GM12878 (cell line): Measurements from ENCODE around the gene LIN28B.

ENCODE experiments used
- BHLHE40 ChIP-seq, 2 experiments: fragments of 450-650 bp in 1 of 2; IDR thresholded peaks; 2 replicates each; pipeline ENCODE4 v1.6.1; 2011 to 2017; ENCODE audit warnings: low read depth in 2 of 2, borderline replicate concordance in 1 of 2, improper control_type of control experiment in 1 of 2, low read length in 1 of 2, mild to moderate bottlenecking in 1 of 2
- BMI1 ChIP-seq: fragments of 450-650 bp; IDR thresholded peaks from 2 replicates; pipeline ENCODE4 v1.6.1; 2016; ENCODE audit warnings: mild to moderate bottlenecking, moderate library complexity, borderline replicate concordance
- EZH2 ChIP-seq: IDR thresholded peaks from 2 replicates; pipeline ENCODE4 v1.6.1; 2012; ENCODE audit warnings: low read depth, mild to moderate bottlenecking, control low read depth, inconsistent platforms, low read length, borderline replicate concordance; ENCODE audit not compliant: control insufficient read depth
- ZSCAN29 ChIP-seq: fragments of 450-650 bp; IDR thresholded peaks from 2 replicates; pipeline ENCODE4 v1.6.1; 2017; ENCODE audit warnings: mild to moderate bottlenecking, moderate library complexity
- TF ChIP-seq, protein P1 (sequence below): fragments of 450-650 bp; formaldehyde crosslinking; IDR thresholded peaks from 2 replicates; pipeline ENCODE4 v1.4.0; 2020; ENCODE audit warnings: mild to moderate bottlenecking, moderate library complexity
- TF ChIP-seq, protein P2 (sequence below): IDR thresholded peaks from 2 replicates; pipeline ENCODE4 v1.6.1; 2011; ENCODE audit warnings: low read depth, mild to moderate bottlenecking, low read length, moderate library complexity, borderline replicate concordance; ENCODE audit errors: extremely low read depth
- TF ChIP-seq, protein P3 (sequence below), 3 experiments: IDR thresholded peaks in 2 of 3; conservative IDR thresholded peaks in 1 of 3; 2 replicates each; pipeline ENCODE4 v1.5.1; 2011; ENCODE audit warnings: low read depth in 3 of 3, low read length in 3 of 3, mild to moderate bottlenecking in 3 of 3, control low read depth in 2 of 3, moderate library complexity in 2 of 3, inconsistent platforms in 1 of 3, mixed read lengths in 1 of 3; ENCODE audit not compliant: control insufficient read depth in 2 of 3, insufficient read depth in 1 of 3; ENCODE audit errors: extremely low read depth in 1 of 3

DNA sequence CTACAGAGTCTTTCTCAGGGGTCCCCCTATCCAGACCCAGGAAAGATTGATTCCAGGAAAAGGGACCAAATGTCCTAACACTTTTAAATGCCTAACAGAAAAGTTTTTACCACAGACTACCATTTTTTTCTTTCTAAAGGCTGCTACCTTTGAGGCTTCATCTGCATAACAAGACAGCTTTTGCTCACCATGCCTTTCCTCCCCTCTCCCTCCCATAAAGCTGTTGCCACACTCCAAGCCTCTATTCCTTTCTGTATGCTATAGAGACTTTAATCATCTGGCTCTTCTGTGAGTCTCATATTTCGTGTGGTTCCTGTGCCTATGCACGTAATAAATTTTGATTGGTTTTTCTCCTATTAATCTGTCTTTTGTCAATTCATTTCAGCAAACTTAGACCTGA is 26.0 kb upstream of the LIN28B start:
- TF ChIP-seq BHLHE40 (IDR thresholded peaks at IDR 0.05; ENCODE audit: borderline replicate concordance in 1 of 2, low read depth in 2 of 2, low read length in 1 of 2) = no peak
- TF ChIP-seq ZSCAN29 = no peak
- TF ChIP-seq, protein P1, sequence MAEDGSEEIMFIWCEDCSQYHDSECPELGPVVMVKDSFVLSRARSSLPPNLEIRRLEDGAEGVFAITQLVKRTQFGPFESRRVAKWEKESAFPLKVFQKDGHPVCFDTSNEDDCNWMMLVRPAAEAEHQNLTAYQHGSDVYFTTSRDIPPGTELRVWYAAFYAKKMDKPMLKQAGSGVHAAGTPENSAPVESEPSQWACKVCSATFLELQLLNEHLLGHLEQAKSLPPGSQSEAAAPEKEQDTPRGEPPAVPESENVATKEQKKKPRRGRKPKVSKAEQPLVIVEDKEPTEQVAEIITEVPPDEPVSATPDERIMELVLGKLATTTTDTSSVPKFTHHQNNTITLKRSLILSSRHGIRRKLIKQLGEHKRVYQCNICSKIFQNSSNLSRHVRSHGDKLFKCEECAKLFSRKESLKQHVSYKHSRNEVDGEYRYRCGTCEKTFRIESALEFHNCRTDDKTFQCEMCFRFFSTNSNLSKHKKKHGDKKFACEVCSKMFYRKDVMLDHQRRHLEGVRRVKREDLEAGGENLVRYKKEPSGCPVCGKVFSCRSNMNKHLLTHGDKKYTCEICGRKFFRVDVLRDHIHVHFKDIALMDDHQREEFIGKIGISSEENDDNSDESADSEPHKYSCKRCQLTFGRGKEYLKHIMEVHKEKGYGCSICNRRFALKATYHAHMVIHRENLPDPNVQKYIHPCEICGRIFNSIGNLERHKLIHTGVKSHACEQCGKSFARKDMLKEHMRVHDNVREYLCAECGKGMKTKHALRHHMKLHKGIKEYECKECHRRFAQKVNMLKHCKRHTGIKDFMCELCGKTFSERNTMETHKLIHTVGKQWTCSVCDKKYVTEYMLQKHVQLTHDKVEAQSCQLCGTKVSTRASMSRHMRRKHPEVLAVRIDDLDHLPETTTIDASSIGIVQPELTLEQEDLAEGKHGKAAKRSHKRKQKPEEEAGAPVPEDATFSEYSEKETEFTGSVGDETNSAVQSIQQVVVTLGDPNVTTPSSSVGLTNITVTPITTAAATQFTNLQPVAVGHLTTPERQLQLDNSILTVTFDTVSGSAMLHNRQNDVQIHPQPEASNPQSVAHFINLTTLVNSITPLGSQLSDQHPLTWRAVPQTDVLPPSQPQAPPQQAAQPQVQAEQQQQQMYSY = no peak
- no peak for TF ChIP-seq BMI1
- TF ChIP-seq, protein P2, sequence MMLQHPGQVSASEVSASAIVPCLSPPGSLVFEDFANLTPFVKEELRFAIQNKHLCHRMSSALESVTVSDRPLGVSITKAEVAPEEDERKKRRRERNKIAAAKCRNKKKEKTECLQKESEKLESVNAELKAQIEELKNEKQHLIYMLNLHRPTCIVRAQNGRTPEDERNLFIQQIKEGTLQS = no peak
- TF ChIP-seq, protein P3, sequence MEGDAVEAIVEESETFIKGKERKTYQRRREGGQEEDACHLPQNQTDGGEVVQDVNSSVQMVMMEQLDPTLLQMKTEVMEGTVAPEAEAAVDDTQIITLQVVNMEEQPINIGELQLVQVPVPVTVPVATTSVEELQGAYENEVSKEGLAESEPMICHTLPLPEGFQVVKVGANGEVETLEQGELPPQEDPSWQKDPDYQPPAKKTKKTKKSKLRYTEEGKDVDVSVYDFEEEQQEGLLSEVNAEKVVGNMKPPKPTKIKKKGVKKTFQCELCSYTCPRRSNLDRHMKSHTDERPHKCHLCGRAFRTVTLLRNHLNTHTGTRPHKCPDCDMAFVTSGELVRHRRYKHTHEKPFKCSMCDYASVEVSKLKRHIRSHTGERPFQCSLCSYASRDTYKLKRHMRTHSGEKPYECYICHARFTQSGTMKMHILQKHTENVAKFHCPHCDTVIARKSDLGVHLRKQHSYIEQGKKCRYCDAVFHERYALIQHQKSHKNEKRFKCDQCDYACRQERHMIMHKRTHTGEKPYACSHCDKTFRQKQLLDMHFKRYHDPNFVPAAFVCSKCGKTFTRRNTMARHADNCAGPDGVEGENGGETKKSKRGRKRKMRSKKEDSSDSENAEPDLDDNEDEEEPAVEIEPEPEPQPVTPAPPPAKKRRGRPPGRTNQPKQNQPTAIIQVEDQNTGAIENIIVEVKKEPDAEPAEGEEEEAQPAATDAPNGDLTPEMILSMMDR (IDR thresholded peaks at IDR 0.05 in 2 of 3, conservative IDR thresholded peaks at IDR 0.05 in 1 of 3; ENCODE audit: control insufficient read depth in 2 of 3, extremely low read depth in 1 of 3, insufficient read depth in 1 of 3, low read depth in 3 of 3, low read length in 3 of 3) = no peak
- no peak for TF ChIP-seq EZH2
